ENCODE measurements around the gene CEP89.

- TF ChIP-seq POLR2A (IDR thresholded peaks at IDR 0.05) = no peak
- TF ChIP-seq, protein P1, sequence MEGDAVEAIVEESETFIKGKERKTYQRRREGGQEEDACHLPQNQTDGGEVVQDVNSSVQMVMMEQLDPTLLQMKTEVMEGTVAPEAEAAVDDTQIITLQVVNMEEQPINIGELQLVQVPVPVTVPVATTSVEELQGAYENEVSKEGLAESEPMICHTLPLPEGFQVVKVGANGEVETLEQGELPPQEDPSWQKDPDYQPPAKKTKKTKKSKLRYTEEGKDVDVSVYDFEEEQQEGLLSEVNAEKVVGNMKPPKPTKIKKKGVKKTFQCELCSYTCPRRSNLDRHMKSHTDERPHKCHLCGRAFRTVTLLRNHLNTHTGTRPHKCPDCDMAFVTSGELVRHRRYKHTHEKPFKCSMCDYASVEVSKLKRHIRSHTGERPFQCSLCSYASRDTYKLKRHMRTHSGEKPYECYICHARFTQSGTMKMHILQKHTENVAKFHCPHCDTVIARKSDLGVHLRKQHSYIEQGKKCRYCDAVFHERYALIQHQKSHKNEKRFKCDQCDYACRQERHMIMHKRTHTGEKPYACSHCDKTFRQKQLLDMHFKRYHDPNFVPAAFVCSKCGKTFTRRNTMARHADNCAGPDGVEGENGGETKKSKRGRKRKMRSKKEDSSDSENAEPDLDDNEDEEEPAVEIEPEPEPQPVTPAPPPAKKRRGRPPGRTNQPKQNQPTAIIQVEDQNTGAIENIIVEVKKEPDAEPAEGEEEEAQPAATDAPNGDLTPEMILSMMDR (IDR thresholded peaks at IDR 0.05) = no peak
These were observed 27.0 kb upstream of the CEP89 start for GRCh38 chr19:32998722-32999121.
